Posterior cingulate gyrus (tissue), 11 donors: Measurements from ENCODE around the gene SPR.

Source experiments
- DNase-seq, 10 donors: peaks; one replicate each; pipeline versions ENCODE4 v3.0.0 to v3.0.0-alpha.2; 2020 to 2021; ENCODE audit warnings: mixed read lengths in 3 of 10
- intact Hi-C: fragments of 100-400 bp; cut with DNase I; formaldehyde crosslinking; loops from one replicate; pipeline ENCODE4 v1.15.1; 2023

The SPR gene

DNA sequence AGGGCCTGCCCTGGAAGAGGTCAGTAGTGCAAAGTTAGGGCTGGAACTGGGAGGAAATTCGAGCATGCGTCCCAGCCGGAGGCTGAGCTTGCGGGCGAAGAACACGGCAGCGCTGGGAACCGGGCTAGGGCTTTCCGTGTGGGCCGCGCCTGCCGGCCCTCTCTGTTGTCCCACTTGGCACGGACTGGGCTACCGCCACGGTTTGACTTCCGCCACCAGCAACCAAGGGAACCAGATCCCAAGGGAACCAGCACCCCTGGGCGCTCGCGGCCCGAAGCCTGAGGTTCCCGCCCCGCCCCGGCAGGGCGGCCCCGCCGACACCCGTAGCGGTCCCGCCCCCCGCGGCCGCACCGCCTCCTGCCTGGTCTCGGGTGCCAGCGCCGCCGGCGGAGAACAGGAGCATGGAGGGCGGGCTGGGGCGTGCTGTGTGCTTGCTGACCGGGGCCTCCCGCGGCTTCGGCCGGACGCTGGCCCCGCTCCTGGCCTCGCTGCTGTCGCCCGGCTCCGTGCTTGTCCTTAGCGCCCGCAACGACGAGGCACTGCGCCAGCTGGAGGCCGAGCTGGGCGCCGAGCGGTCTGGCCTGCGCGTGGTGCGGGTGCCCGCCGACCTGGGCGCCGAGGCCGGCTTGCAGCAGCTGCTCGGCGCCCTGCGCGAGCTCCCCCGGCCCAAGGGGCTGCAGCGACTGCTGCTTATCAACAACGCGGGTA lies at the start of gene SPR:
Gene SPR, plus strand, starts transcription at position 377 of the 708 bp plus-strand sequence. Its CDS starts 25 bp downstream, at position 402.
- DNase-seq = peak; percentile 47 to 95 (median 68)
- intact Hi-C loops = loop anchor here (10.0 kb wide), 1 partner anchor 1342 kb away; no protein-coding TSS in a partner anchor

DNA sequence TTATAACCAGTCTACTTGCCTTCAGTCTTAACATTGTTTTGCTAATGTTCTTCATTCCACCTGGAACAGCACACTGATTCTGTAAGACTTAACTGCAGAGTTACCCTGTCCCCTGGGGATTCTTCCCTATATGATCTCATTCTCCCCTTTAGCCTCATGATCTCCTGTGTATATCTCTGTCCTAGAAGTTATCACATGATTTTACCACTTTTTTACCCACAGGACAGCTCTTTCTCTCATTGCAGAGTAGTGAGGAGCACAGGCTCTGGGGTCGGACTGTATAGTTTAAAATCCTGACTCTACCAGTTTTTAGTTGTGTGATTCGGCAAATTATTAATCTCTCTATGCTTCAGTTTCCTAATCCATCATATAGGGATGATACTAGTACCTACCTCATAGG lies 47.1 kb upstream of the SPR start:
- intact Hi-C loops = no loop called here
- DNase-seq = no peak

- no peak for DNase-seq
- intact Hi-C loops = no loop called here
Measured at GRCh38 chr2:72841462-72842125, 45.6 kb upstream of the SPR start.

GRCh38 chr2:72843301-72843700 lies 43.9 kb upstream of the SPR start:
- intact Hi-C loops = no loop called here
- no peak for DNase-seq

GRCh38 chr2:72846171-72847095 lies 40.8 kb upstream of the SPR start:
- DNase-seq = no peak

DNA sequence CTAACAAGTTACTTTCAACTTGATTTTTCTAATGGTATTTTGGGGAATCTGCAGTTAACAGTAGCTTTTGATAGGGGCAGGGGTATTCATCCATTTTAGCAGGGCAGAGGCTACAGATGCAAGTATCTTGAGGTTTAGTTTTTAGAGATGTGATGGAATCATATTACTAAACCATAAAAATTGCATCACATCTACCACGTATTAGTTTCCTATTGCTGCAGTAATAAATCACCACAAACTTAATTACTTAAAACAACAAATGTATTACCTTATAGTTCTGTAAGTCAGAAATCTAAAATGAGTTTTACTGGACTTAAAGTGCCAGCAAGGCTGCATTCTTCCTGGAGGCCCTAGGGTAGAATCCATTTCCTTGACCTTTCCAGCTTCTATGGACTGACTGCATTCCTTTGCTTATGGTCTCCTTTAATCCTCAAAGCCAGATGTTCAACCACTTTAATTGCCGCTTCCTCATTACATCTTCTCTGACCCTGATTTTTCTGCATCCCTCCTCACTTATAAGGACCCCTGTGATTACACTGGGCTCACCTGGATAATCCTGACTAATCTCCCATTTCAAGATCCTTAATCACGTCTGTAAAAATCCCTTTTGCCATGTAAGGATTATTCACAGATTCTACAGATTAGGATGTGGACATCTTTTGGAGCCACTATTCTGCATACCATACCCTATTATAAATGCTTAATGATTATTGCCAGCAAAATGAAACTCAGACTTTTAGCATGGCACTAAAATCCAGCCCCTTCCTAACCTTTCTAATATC lies 39.5 kb upstream of the SPR start:
- no peak for DNase-seq
- intact Hi-C loops = no loop called here

More at GRCh38 chr2:72846171-72847095, 40.8 kb upstream of the SPR start:
- intact Hi-C loops = no loop called here

DNA sequence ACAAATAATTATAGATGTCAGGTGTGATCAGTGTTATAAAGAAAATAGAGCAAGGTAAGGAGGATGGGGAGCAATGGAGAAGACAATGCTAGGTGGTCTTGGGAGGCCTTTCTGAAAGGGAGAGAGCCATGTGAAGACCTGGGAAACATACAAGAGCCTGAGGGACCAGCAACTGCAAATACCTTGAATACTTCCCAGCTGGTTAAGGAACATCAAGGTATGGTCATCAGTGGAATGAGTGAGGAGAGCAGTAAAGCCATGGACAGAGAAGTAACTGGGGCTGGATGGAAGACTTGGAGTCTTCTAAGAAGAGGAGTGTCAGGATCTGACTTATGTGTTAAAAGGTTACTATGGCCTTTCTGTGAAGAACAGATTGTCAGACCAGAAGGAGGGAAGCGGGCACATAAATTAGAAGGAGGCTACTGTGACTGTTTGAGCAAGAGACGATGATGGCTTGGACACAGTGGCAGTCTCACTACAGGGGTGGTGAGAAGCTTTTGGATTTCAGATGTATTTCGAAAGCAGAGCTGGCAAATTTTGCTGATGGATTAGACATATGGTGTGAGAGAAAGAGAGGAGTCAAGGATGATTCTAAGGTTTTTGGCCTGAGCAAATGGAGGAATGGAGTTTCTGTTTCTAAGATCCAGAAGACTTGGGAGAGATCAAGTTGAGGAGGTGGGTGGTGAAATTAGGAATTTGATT lies 38.6 kb upstream of the SPR start:
- intact Hi-C loops = no loop called here
- no peak for DNase-seq

DNA sequence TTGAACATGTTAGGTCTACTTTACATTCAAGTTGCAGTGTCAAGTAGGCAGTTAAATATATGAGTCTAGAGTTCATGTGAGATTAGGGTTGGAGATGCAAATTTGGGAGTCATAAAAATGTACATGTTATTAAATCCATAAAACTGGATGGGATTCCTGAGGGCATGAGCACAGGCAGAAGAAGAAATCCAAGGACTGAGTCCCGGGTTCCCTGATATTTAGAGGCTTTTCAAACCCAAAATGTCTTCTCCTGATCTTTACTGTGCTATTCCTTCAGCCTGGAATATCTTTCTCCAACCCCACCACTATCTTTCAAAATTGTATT lies 38.1 kb upstream of the SPR start:
- intact Hi-C loops = no loop called here
- DNase-seq = no peak

DNA sequence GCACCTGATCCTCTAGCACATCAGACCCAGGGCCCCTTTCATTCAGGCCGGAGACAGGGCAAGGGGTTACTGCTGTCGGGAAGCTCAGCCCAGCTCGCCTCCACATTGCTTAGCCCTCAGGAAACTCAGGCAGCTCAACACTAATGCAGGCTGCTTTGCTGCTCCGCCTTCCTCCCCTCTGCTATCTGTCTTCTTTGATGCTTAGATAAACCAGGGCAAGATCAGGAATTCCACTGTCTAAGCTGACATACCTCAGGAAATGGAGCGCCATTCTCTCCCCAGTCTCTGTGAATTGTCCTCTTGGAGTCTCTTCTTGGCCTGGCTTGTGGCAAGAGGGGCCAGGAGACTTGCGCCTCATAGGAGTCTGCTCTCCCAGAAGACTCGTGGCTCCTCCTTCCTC lies 35.9 kb upstream of the SPR start:
- no peak for DNase-seq
- intact Hi-C loops = no loop called here

GRCh38 chr2:72859831-72860262 lies 27.4 kb upstream of the SPR start:
- DNase-seq = peak in 7 of 10 donors; percentile 20 to 88 (median 67)
- intact Hi-C loops = loop anchor here (1.0 to 5.0 kb wide), 2 partner anchors 89 to 253 kb away; no protein-coding TSS in a partner anchor

DNA sequence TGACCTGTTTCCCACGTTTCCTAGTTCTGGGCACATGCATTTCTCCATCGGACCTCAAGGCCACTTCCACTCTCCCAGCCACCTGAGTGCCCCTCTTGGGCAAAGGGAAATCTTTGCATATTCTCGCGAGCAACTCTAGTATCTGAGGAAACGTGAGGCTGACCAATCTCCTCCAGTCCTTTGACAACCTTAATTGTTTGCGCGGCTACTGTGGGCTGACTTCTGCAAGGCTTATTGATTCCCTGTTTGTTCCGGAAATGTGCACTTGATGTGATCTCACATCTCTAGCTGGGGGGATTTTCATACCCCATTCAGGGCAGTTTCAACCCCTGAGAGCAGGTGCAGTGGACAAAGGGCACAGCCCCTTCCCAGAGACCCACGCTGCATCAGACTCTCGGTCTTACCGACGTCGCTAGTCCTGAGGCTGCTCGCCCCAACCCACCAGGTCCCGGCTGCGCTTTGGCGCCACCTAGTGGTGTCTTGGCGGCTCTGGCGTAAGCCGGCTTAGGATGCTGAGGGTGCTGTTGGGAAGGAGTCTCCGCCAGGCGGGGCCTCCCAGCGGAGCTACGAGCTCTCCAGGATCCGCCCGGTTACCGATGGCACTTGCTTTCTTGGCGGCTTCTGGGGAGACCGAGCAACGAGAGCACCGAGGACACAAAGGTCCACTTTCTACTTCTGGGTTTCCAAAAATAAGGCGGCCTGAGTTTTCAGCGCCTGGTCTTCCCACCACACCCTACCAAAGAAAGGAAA lies 24.8 kb upstream of the SPR start:
- DNase-seq = peak; percentile 77 to 98 (median 92)
- intact Hi-C loops = loop anchor here (5.0 kb wide), 1 partner anchor 255 kb away; no protein-coding TSS in a partner anchor

DNA sequence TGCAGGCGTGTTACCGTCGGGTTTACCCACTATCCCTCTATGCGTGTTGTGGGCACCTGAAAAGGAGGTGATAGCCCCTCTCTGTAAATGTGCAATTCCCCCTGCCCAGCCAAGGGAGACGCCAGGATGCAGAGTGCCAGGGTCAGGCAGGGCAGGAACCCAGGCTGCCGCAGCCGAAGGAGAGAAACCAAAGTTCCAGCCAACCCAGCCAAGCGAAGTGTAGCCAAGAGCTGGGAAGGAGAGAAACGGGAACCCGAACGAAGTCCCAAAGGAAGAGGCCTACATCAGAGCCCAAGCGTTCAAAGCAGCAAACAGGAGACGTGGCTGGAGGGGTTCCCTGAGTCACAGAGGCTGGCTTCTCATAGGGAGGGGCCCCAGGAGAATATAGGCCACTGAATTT lies 24.2 kb upstream of the SPR start:
- intact Hi-C loops = loop anchor here (5.0 kb wide), 1 partner anchor 256 kb away; no protein-coding TSS in a partner anchor
- no peak for DNase-seq

DNA sequence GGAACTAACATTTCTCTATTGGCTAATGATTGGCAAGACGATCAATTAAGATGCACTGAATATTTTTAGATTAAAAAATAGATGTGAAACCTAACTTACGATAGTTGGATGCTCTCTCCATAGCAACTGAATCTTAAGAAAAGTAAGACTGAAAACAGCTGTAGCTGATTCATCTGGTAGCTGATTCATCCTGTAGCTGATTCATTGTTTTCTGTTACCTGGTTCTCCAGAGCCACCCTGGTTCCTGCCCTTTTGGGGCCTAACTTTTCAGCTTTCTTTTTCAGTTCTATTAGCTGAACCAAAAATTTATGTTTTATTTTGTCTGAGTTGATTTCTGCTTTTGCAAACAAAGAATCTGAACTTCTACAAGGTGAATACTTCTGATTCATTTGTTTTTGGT lies 22.7 kb upstream of the SPR start:
- no peak for DNase-seq
- intact Hi-C loops = loop anchor here (5.0 kb wide), 1 partner anchor 257 kb away; no protein-coding TSS in a partner anchor

- intact Hi-C loops = no loop called here
- DNase-seq = no peak
Measured at GRCh38 chr2:72871060-72871459, 16.1 kb upstream of the SPR start.

DNA sequence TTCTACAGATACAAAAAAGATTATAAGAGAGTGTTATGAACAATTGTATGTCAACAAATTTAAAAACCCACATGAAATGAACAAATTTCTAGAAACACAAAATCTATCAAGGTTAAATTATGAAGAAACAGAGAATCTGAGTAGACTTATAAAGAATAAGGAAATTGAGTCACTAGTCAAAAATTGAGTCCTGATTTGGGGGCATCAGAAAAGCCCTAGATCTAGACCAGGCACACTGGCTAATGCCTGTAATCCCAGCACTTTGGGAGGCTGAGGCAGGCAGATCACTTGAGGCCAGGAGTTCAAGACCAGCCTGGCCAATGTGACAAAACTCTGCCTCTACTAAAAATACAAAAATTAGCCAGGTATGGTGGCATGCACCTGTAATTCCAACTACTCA lies 15.3 kb upstream of the SPR start:
- DNase-seq = no peak
- intact Hi-C loops = no loop called here

DNA sequence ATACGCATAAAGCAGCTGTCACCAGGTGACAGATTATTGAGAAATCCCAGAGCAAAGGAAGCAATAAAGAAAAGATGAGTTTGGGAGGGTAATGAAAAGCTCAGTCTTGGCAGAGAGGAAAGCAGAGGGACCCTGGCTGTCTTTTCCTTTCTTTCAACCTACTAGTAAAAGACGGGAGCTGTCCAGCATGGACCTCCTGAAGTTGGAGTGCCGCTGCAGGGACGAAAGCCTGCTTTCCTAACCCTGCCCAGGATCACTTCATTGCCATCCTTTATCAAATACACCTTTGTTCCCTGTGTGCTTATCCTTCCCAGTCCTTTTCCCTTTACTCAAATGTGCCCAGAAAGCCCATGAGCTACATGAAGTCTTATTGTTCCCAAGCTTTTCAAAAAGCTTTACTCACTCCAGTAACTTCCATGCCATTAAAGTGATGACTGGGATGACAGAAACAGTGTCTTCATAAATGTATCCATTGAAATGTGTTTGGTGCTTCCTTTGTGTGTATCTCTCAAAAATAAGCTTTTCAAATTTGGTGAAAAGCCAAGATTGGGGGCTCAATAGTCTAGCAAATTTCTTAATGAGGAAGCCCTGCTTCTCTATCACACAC lies 3.7 kb upstream of the SPR start:
- no peak for DNase-seq
- intact Hi-C loops = loop anchor here (10.0 kb wide), 1 partner anchor 1339 kb away; no protein-coding TSS in a partner anchor

GRCh38 chr2:72886505-72887031 lies 640 bp upstream of the SPR start:
- intact Hi-C loops = loop anchor here (10.0 kb wide), 1 partner anchor 1342 kb away; no protein-coding TSS in a partner anchor
- DNase-seq = no peak
